ENCODE measurements around the gene KNSTRN.

Gene KNSTRN

GRCh38 chr15:40366457-40367370 is 15.8 kb upstream of the KNSTRN start:
- no peak for DNase-seq

DNA sequence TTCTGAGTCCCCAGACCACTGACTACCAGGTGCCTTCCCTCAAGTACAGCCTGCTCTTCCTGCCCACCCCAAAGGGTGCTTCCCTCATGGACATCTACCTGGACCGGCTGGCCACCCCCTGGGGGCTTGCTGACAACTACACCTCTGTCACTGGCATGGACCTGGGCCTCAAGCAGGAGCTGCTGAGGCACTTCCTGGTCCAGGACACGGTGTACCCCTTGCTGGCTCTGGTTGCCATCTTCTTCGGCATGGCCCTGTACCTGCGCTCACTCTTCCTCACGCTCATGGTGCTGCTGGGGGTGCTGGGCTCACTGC is 15.2 kb upstream of the KNSTRN start:
- DNase-seq = no peak

GRCh38 chr15:40367686-40368611 is 14.6 kb upstream of the KNSTRN start:
- DNase-seq = peak; percentile 51 to 86

GRCh38 chr15:40368719-40369473 is 13.6 kb upstream of the KNSTRN start:
- no peak for DNase-seq

DNA sequence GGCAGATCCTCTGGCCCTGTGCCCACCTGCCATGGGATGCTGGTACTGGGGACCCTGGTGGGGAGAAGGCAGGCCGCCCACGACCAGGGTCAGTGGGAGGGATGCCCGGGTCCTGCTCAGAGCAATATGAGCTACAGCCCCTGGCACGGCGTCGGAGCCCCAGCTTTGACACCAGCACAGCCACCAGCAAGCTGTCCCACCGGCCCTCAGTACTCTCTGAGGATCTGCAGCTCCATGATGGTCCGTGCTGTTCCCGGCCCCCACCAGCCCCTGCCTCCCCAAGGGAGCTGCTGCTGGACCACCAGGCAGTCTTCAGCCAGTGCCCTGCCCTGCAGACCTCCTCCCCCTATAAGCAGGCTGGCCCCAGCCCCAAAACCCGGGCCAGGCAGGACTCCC is 13.0 kb upstream of the KNSTRN start:
- DNase-seq = no peak

DNA sequence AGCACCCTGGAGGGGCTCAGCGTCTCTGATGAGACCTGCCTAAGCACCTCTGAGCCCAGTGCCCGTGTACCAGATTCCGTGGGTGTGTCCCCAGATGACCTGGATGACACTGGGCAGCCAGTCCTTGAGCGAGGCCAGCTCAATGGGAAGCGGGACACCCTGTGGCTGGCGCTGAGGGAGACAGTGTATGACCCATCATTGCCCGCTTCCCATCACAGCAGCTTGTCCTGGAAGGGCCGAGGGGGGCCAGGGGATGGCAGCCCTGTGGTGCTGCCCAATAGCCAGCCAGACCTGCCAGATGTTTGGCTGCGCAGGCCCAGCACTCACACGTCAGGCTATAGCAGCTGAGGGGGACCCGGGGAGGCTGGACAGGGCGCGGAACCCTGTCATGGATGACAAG is 12.6 kb upstream of the KNSTRN start:
- no peak for DNase-seq

DNA sequence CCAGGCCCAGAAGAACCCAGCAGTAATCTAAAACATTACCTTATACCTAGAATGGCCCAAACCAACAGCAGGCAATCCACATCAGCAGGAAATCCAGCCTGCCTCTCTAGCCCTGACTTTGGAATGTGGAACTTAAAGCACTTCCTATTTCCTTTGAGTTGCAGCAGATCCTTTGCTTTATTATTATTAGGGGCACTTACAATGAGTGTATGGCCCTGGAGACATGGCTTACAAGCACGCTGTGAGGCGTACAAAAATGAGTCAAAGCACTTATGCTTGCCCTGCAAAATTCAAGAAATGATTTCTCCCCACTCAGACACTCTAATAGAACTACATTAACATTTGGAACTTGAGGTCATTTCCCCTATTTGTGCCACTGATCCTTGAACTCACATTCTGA is 9.5 kb upstream of the KNSTRN start:
- DNase-seq = no peak

DNA sequence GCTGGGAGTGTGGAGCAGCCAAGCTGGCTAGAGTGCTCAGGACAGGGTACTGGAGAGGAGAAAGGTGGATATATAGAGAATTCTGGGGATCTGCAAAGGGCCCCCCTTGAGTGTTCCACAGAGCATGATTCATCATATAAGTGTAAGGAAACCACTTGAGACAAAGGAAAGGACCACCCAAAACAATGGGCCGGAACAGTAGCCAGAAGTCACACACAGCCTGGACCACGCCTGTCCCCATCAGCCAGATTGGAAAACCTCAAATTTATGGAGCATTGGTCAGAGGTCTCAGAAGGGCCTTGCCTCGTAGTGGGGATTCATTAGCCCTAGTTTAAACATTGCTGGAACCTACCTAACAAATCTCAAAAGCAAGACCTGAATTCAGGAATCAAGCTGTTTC is 4.9 kb upstream of the KNSTRN start:
- DNase-seq = no peak

DNA sequence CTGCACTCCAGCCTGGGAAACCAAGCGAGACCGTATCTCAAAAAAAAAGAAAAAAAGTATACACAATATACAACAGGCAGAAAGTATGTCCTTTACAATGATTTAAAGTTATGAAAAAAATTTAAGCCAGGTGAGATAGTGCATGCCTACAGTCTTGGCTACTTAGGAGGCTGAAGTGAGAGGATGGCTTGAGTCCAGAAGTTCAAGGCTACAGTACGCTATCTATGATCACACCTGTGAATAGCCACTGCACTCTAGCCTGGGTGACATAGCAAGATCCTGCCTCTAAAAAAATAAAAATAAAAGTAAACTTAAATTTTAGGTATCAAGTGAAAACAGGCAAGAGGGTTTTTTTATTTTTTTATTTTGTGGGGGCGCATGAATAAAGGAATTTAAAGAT is 3.1 kb upstream of the KNSTRN start:
- no peak for DNase-seq

- DNase-seq = no peak
Measured at GRCh38 chr15:40379853-40380252, 2.7 kb upstream of the KNSTRN start.

DNA sequence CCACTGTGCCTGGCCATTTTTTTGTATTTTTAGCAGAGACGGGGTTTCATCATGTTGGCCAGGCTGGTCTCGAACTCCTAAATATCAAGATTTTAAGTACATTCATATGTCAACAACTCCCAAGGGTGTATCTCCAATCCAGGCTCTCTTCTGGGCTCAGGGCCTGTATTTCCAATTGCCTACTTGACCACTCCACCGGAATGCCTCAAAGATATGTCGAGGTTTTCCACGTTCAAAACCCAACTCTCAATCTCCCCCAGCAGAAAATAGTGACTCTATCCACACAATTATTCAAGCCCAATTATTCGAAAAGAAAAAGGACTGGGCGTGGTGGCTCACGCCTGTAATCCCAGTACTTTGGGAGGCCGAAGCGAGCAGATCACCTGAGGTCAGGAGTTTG is 1.9 kb upstream of the KNSTRN start:
- no peak for DNase-seq

DNA sequence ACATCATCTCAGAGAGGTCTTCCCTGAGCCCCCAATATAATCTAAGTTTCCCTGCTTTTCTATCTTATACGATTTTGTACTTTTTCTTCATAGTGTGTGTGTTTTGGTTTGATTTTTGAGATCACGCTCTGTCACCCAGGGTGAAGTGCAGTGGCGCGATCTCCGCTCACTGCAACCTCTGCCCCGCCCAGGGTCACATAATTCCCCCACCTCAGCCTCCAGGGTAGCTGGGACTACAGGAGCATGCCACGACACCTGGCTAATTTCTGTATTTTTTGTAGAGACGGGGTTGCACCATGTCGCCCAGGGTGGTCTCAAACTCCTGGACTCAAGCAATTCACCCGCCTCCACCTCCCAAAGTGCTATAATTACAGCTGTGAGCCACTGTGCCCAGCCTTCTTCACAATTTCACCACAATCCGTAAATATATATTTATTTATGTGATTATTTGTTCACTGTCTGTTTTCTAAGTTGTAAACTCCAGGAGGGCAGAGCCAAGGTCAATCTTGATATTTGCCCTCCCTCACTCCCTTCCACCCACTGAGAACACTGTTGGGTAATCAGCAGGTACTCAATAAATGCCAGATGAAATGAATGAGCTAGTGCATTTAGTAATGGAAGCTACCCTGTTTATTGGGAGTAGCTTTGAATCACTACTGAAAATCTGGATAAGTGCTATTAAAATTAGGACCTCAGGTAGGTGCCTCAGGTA is 547 bp upstream of the KNSTRN start:
- DNase-seq = no peak

DNA sequence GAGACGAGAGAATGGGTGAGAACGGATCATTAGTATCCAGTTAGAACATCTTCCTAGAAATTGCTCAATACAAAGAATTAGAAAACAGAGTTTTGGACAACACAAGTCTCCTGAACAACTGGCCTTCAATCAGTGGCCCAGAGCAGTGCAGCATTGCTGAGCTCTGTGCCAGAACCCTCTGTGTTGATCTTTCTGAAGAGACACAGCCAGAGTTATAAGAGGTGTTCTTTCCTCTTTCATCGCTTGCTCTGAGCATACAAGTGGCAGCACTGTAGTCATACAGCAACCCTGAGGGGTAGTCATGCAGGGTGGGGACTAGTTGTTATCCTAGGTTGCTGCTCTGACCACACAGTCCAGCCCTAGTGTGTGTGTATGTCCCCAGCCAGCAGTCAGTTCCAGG is 4.0 kb downstream of the KNSTRN start:
- no peak for DNase-seq

DNA sequence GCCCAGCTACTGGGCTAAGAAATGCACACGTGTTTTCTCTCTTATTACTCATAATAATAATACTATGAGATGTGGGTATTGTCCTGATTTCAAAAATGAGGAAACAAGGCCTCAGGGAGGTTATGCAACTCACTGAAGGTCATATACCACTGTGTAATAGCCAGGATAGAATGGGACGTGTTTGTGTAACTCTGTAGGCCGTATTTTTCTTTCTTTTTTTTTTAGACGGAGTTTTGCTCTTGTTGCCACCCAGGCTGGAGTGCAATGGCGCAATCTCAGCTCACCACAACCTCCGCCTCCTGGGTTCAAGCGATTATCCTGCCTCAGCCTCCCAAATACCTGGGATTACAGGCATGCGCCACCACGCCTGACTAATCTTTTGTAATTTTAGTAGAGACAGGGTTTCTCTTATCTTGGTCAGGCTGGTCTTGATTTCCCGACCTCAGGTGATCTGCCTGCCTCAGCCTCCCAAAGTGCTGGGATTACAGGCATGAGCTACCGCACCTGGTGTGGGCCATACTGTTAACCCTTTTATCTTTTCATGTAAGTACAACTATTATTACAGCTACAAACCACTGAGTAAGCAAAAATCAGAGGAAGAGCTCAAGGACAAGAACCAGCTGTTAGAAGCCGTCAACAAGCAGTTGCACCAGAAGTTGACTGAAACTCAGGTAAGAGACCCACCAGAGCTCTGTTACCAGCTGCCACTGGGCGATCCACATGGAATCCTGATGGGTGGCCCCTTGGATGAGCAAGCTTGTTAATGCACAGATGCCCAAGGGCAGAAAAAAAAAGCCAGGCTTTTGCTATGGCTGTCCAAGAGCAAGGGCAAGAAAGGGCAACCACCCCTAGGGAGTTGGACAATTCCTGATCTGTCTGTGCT is 6.7 kb downstream of the KNSTRN start:
- DNase-seq = no peak

- no peak for DNase-seq
Measured at GRCh38 chr15:40389824-40390595, 7.5 kb downstream of the KNSTRN start.

DNA sequence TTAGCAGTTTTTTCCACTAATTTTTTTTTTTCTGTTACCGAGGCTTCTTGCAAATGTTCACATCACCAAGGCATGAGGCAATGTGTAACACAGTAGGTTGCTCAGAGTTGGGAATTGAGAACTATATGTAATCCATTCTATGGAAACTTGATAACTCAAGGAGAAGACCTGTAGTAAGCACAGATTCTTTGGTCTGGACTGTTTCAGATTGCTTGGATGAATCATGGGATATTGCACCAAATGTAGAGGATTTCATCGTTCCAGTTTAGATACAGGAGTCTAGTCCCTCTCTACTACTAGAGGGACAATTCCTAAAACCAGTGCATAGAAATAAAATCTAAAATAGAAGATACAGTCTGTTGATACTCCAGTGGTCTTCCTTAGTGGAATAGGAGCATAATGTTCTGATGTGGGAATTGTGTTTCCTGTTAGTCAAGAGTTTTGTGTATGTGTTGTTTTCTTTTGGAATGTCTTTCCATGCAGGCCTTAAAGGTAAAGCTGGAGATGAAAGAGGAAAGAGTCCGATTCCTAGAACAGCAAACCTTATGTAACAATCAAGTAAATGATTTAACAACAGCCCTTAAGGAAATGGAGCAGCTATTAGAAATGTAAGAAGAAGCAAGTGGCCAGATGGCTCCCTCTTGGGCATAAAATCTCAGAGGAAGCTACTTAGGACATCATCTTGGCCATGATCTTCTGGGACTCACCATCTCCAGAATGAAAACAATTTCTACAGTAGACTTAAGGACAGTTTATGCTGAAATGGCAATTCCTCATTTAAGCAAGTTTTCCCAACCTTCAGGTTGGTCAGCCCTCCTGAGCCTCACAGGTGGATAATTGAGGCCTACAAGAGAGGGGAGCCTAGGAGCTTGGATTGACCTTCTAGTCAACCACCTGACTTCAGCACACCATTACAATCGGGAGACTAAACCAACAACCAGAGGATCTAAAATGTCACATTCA is 10.7 kb downstream of the KNSTRN start:
- DNase-seq = no peak

DNA sequence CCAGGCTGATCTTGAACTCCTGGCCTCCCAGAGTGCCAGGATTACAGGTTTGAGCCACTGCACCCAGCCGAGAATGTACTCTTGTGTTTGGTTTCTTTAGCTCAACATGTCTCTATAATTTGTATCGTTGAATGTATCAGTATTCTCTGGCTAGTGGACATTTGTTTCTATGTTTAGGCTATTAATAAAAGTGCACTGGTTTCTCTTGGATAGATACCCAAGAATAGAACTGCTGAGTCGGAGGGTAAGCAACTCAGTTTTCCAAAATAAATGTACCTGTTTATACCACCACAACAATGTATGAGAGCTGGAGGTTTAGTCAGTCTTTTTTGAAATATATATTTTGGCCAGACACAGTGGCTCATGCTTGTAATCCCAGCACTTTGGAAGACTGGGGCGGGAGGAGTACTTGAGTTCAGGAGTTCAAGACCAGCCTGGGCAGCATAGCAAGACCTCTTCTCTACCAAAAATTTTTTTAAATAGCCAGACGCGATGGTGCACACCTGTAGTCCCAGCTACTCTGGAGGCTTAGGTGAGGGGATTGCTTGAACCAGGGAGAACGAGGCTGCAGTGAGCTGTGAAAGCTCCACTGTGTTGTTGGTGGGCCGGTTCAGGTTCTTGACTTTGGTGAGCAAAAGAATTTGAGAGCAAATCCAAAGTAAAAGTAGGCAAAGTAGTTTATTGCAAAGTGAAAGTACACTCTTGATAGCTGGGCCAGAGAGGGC is 15.3 kb downstream of the KNSTRN start:
- DNase-seq = no peak

DNA sequence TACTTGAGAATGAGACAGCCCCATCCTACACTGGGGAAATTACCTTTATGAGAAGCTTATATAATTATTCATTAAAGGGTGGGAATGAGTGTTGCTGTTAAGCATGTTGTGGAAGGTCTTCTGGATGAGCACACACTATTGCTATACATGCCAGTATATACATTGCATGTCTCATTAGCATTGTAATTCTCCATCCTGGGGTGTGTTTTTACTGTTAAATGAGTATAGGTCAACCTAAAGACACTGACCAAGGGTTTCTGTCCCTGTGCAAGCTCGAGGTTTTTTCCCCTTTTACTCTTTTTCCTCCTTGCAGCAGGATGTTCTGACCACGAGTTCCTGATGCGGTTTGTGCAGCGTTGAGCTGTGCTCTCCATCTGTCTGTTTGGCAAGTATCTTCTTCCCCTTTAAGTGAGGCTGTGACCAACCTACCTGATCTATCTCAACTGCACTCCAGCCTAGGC is 15.9 kb downstream of the KNSTRN start:
- peak in 1 of 2 donors; percentile 73 for DNase-seq

DNA sequence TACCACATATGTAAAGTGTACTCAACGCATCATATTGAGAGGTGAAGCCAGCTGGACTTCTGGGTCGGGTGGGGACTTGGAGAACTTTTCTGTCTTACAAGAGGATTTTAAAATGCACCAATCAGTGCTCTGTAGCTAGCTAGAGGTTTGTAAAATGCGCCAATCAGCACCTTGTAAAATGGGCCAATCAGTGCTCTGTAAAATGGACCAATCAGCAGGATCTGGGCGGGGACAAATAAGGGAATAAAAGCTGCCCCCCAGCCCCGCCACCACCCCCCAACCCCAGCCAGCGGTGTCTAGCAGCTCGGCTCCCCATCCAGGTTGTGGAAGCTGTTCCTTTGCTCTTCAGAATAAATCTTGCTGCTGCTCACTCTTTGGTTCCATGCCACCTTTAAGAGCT is 16.8 kb downstream of the KNSTRN start:
- DNase-seq = no peak
